ENCODE results near the gene CADM3. TPM values are rescaled to one million over a fixed set of nuclear protein-coding genes. Genes with fewer than 3 reads are reported as not detected.

The CADM3 gene
- total and polyA plus RNA-seq, 12 donors: 0.81 to 4.3 (median 2.2) TPM

DNA sequence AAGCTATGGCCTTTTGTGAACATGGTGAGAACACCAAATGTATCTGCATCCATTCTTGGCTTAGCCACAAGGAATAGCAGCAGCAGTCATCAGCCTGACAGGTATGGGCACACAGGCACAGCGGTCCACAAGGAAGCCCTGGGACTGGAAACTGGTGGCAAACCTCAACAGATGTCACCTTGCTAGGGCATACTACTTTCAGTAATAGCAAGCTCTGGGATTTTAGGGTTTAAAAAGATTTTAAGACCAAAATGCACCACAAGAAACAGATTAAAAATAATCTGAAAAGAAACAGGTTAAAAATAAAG, 9.7 kb upstream of the CADM3 start:
- ATAC-seq: peak in 1 of 8 donors; percentile 27
- intact Hi-C loops (cut with DNase I): loop anchor here in 9 of 10 donors (1.0 to 10.0 kb wide), 8 partner anchors 36 to 733 kb away; no protein-coding TSS in a partner anchor
- H3K27ac ChIP-seq: no peak overlapping the region
- H3K9me3 ChIP-seq: no peaks in the 10 kb centered on the region
- H3K36me3 ChIP-seq: no peaks in the 10 kb centered on the region
- no peak overlapping the region for H3K4me3 ChIP-seq
- TF ChIP-seq, protein P1, sequence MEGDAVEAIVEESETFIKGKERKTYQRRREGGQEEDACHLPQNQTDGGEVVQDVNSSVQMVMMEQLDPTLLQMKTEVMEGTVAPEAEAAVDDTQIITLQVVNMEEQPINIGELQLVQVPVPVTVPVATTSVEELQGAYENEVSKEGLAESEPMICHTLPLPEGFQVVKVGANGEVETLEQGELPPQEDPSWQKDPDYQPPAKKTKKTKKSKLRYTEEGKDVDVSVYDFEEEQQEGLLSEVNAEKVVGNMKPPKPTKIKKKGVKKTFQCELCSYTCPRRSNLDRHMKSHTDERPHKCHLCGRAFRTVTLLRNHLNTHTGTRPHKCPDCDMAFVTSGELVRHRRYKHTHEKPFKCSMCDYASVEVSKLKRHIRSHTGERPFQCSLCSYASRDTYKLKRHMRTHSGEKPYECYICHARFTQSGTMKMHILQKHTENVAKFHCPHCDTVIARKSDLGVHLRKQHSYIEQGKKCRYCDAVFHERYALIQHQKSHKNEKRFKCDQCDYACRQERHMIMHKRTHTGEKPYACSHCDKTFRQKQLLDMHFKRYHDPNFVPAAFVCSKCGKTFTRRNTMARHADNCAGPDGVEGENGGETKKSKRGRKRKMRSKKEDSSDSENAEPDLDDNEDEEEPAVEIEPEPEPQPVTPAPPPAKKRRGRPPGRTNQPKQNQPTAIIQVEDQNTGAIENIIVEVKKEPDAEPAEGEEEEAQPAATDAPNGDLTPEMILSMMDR (IDR thresholded peaks at IDR 0.05): no peak
- DNase-seq: no peak
- peaks cover 0 to 52% (median 17%) of the 10 kb centered on the region in 7 donors for H3K27me3 ChIP-seq
- H3K4me1 ChIP-seq: peaks cover 0 to 11% (median 0%) of the 10 kb centered on the region in 9 donors
- 86 to 88% methylated on average over 1 of the region's 1 CpG for WGBS, 2 donors

DNA sequence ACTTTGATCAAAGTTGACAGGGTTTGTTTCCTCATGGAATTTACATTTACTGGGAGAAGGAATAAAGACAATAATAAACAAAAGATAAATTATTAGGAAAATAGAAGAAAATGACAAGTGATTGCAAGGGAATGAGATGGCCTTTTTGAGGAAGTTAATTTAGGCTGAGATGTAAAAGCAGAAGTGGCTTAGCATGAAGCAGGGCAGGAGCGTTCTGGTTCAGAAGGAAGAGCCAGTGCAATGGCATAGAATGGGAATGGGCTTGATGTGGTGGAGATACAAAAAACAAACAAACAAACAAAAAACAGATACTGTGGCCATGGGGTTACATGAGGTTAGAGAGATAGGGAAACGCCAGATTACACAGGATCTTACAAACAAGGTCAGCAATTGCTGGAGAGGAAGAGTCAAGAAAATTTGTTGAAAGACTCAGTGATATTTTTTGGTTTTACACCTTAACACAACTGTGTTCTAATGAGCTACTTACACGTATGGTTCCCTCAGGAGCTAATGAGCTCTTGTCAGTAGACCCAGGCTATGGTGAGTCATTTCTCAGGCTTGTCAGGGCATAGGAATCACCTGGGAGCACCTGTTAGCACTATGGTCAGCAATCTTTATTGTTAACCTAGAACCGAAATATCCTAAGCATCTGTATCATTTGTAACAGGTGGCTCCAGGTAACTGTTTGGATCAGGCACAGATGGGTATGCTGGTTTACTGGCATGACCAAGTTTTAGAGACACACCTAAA, 8.7 kb upstream of the CADM3 start:
- Histone ChIP-seq H3K27ac (no peak overlapping the region), H3K9me3 (no peaks in the 10 kb centered on the region), H3K27me3 (peaks cover 0 to 61% (median 19%) of the 10 kb centered on the region in 7 donors), H3K4me3 (no peak overlapping the region), H3K36me3 (no peaks in the 10 kb centered on the region), H3K4me1 (peaks cover 0 to 11% (median 0%) of the 10 kb centered on the region in 9 donors)
- DNase-seq: no peak
- intact Hi-C loops (cut with DNase I): loop anchor here in 9 of 10 donors (5.0 to 10.0 kb wide), 3 partner anchors 35 to 732 kb away; no protein-coding TSS in a partner anchor
- 70 to 75% methylated on average over 4 of the region's 4 CpGs for WGBS, 2 donors
- ATAC-seq: no peak
- TF ChIP-seq, protein P1 (IDR thresholded peaks at IDR 0.05): no peak

DNA sequence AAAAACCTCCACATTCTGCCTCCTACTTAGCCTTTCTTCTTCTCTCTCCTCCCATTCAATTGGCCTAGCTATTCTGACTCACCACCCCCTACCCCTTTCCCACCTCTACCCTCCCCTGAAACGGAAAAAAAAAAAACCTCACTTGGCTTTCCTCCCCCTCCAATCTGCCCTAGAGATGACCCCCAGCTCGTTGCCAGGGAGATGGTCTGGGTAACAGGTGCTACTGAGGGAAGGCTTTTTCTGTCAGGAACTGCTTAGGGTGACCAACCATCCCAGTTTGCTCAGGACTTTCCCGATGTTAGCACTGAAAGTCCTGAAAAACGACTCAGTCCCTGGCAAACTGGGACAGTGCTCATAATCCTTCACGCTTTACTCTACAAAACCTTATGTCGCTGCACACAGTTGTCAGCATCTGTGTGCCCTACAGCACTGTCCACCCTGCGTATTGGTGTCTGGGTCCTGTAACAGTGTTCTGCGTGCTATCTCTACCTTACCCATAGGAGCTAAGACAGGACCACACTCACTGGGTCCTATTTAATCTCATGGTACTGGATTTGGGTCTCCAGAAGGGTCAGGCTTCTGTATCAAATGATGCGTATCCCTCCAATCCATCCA, 7.7 kb upstream of the CADM3 start:
- Histone ChIP-seq H3K27me3 (peaks cover 0 to 63% (median 25%) of the 10 kb centered on the region in 7 donors), H3K36me3 (no peaks in the 10 kb centered on the region), H3K4me3 (no peak overlapping the region), H3K27ac (no peak overlapping the region), H3K9me3 (no peaks in the 10 kb centered on the region), H3K4me1 (peaks cover 0 to 11% (median 0%) of the 10 kb centered on the region in 9 donors)
- ATAC-seq (no peak), DNase-seq (no peak)
- intact Hi-C loops (cut with DNase I): loop anchor here in 9 of 10 donors (5.0 to 10.0 kb wide), 3 partner anchors 34 to 731 kb away; no protein-coding TSS in a partner anchor
- 57% methylated on average over 9 of the region's 9 CpGs for WGBS, 2 donors
- TF ChIP-seq, protein P1 (IDR thresholded peaks at IDR 0.05): no peak

DNA sequence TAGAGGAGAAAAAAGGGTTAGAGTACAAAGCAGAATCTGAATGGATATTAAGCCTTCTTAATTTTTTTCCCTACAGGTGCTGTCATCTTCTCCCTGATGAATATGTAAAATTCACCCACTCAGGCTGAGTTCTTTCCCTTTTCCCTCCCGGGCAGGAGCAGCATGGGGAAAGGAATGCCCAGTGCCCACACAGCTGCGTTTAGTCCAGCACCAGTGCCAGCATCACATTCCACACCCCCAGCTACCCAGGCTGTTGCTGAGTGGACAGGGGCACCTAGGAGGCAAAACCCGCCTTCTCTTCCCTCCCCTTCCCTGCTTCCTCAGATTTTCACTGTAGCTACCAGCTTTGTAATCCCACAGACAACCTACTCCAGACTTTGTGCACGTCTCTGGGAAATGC, 3.4 kb upstream of the CADM3 start:
- H3K27ac ChIP-seq: no peak overlapping the region
- no peaks in the 10 kb centered on the region for H3K36me3 ChIP-seq
- TF ChIP-seq, protein P1 (IDR thresholded peaks at IDR 0.05): no peak
- intact Hi-C loops (cut with DNase I): loop anchor here in 2 of 10 donors (10.0 kb wide), 1 partner anchor 727 kb away; no protein-coding TSS in a partner anchor
- H3K4me3 ChIP-seq: no peak overlapping the region
- WGBS, 2 donors: 48 to 69% methylated on average over 4 of the region's 4 CpGs
- no peaks in the 10 kb centered on the region for H3K9me3 ChIP-seq
- H3K27me3 ChIP-seq: peaks cover 13 to 95% (median 63%) of the 10 kb centered on the region in 7 donors
- peaks cover 0 to 15% (median 7%) of the 10 kb centered on the region in 9 donors for H3K4me1 ChIP-seq
- DNase-seq (no peak), ATAC-seq (no peak)

Measured in heart right ventricle (tissue), 16 donors.